ENCODE data around the gene PERP. TPM values are rescaled to one million over a fixed set of nuclear protein-coding genes. Genes with fewer than 3 reads are reported as not detected.

The PERP gene
- total and polyA plus RNA-seq, 2 donors (not counting 1 experiment from before 2014, with no cell fraction given), result 0.22 to 0.30 TPM

DNA sequence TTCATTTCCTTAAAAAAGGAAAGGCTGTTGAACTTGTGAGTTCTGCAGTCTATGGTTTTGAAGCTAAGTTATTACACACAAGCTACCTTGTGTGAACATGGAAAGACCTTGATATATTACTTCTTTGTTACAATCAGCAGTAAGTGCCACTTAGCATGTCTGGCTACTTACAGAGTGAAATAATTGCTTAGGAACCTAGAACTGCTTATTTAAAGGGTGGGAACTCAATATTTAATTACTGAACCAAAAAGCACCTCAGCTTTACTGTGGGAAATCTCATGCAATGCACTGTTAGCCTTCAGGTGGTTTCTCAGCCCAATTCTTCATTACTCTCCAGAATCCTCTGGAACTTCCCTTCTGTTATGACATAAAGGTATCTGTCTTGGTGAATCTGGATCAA lies 17.9 kb downstream of the PERP start:
- CTCF ChIA-PET, result no interaction called here
- no peak overlapping the region for H3K4me3 Mint-ChIP-seq
- Histone ChIP-seq H3K79me2 (ENCODE audit: control insufficient read depth, insufficient read depth, low read length) (no peaks in the 10 kb centered on the region), H3K27me3 (replicated peaks in 1 of 4; ENCODE audit: control extremely low read depth in 1 of 4, control insufficient read depth in 3 of 4, insufficient read depth in 4 of 4, low read length in 3 of 4) (peaks cover 0 to 5% (median 3%) of the 10 kb centered on the region in 4 experiments), H4K20me1 (ENCODE audit: control insufficient read depth, insufficient read depth, low read length, poor library complexity, severe bottlenecking) (no peaks in the 10 kb centered on the region), H3K4me2 (replicated peaks; ENCODE audit: low read depth, low read length, poor library complexity, severe bottlenecking) (no peak overlapping the region), H3K9me3 (ENCODE audit: control extremely low read depth in 1 of 3, control insufficient read depth in 2 of 3, insufficient read depth in 1 of 3, low read length in 2 of 3) (no peaks in the 10 kb centered on the region), H3K4me3 (ENCODE audit: control extremely low read depth in 1 of 5, extremely low read depth in 1 of 5, insufficient read depth in 1 of 5, low read depth in 2 of 5, low read length in 4 of 5) (no peak overlapping the region), H3K9ac (ENCODE audit: low read length) (no peak overlapping the region), H3K27ac (ENCODE audit: low read length in 2 of 2) (no peak overlapping the region), H2AFZ (ENCODE audit: insufficient read depth, low read depth, low read length, poor library complexity, severe bottlenecking) (no peak overlapping the region), H3K36me3 (replicated peaks in 1 of 2; ENCODE audit: control extremely low read depth in 1 of 2, control insufficient read depth in 1 of 2, extremely low read depth in 1 of 2, insufficient read depth in 2 of 2, low read length in 1 of 2) (no peaks in the 10 kb centered on the region), H3K4me1 (ENCODE audit: control insufficient read depth in 2 of 2, insufficient read depth in 2 of 2, low read length in 2 of 2) (no peaks in the 10 kb centered on the region)
- H3K9me3 Mint-ChIP-seq (ENCODE audit: insufficient read depth), result no peaks in the 10 kb centered on the region
- H3K4me1 Mint-ChIP-seq, result no peaks in the 10 kb centered on the region
- ATAC-seq (ENCODE audit: low read depth), result no peak
- H3K27ac Mint-ChIP-seq, result no peak overlapping the region
- no peak for DNase-seq
- peaks cover 23% of the 10 kb centered on the region for H3K27me3 Mint-ChIP-seq
- TF ChIP-seq EZH2 (IDR thresholded peaks at IDR 0.05; ENCODE audit: borderline replicate concordance, insufficient read depth, low read depth, low read length, poor library complexity, severe bottlenecking), result no peak
- TF ChIP-seq, protein P1, sequence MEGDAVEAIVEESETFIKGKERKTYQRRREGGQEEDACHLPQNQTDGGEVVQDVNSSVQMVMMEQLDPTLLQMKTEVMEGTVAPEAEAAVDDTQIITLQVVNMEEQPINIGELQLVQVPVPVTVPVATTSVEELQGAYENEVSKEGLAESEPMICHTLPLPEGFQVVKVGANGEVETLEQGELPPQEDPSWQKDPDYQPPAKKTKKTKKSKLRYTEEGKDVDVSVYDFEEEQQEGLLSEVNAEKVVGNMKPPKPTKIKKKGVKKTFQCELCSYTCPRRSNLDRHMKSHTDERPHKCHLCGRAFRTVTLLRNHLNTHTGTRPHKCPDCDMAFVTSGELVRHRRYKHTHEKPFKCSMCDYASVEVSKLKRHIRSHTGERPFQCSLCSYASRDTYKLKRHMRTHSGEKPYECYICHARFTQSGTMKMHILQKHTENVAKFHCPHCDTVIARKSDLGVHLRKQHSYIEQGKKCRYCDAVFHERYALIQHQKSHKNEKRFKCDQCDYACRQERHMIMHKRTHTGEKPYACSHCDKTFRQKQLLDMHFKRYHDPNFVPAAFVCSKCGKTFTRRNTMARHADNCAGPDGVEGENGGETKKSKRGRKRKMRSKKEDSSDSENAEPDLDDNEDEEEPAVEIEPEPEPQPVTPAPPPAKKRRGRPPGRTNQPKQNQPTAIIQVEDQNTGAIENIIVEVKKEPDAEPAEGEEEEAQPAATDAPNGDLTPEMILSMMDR (IDR thresholded peaks at IDR 0.05), result no peak
- intact Hi-C loops (cut with micrococcal nuclease), result no loop called here
- POLR2A ChIA-PET, result no interaction called here

DNA sequence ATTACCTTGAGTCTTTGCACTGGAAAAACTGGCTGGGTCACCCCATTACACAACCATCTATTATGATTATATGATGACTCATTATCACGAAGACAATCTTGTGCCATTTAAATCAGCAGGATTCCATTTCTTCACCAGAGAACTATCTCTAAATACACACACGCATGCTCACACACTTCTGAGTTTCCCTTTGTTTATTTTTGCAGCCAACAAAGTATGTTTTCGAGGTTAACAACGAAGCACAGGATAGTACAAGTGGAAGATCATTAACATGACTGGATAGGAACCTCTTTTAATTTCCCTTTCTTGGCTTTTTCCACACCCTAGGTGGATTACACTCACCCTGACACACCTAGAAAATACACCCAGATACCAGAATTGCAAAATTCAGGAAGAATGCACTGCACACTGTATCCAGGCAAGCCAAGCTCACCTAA lies 18.9 kb downstream of the PERP start:
- no peaks in the 10 kb centered on the region for H3K4me1 Mint-ChIP-seq
- H3K4me3 Mint-ChIP-seq, result no peak overlapping the region
- POLR2A ChIA-PET, result no interaction called here
- H3K9me3 ChIP-seq (ENCODE audit: control extremely low read depth in 1 of 3, control insufficient read depth in 2 of 3, insufficient read depth in 1 of 3, low read length in 2 of 3), result no peaks in the 10 kb centered on the region
- 85% methylated on average over 2 of the region's 4 CpGs for WGBS (ENCODE audit: insufficient coverage)
- H3K27ac ChIP-seq (ENCODE audit: low read length in 2 of 2), result no peak overlapping the region
- intact Hi-C loops (cut with micrococcal nuclease), result no loop called here
- no peak overlapping the region for H2AFZ ChIP-seq (ENCODE audit: insufficient read depth, low read depth, low read length, poor library complexity, severe bottlenecking)
- no peak overlapping the region for H3K27ac Mint-ChIP-seq
- no peaks in the 10 kb centered on the region for H4K20me1 ChIP-seq (ENCODE audit: control insufficient read depth, insufficient read depth, low read length, poor library complexity, severe bottlenecking)
- H3K4me3 ChIP-seq (ENCODE audit: control extremely low read depth in 1 of 5, extremely low read depth in 1 of 5, insufficient read depth in 1 of 5, low read depth in 2 of 5, low read length in 4 of 5), result no peak overlapping the region
- TF ChIP-seq, protein P1 (IDR thresholded peaks at IDR 0.05), result no peak
- TF ChIP-seq EZH2 (IDR thresholded peaks at IDR 0.05; ENCODE audit: borderline replicate concordance, insufficient read depth, low read depth, low read length, poor library complexity, severe bottlenecking), result no peak
- CTCF ChIA-PET, result no interaction called here
- no peaks in the 10 kb centered on the region for H3K36me3 ChIP-seq (replicated peaks in 1 of 2; ENCODE audit: control extremely low read depth in 1 of 2, control insufficient read depth in 1 of 2, extremely low read depth in 1 of 2, insufficient read depth in 2 of 2, low read length in 1 of 2)
- no peaks in the 10 kb centered on the region for H3K9me3 Mint-ChIP-seq (ENCODE audit: insufficient read depth)
- H3K27me3 Mint-ChIP-seq, result peaks cover 25% of the 10 kb centered on the region
- no peaks in the 10 kb centered on the region for H3K79me2 ChIP-seq (ENCODE audit: control insufficient read depth, insufficient read depth, low read length)
- no peak overlapping the region for H3K9ac ChIP-seq (ENCODE audit: low read length)
- ATAC-seq (ENCODE audit: low read depth), result no peak
- no peaks in the 10 kb centered on the region for H3K4me1 ChIP-seq (ENCODE audit: control insufficient read depth in 2 of 2, insufficient read depth in 2 of 2, low read length in 2 of 2)
- H3K27me3 ChIP-seq (replicated peaks in 1 of 4; ENCODE audit: control extremely low read depth in 1 of 4, control insufficient read depth in 3 of 4, insufficient read depth in 4 of 4, low read length in 3 of 4), result peaks cover 0 to 7% (median 3%) of the 10 kb centered on the region in 4 experiments
- DNase-seq, result no peak
- H3K4me2 ChIP-seq (replicated peaks; ENCODE audit: low read depth, low read length, poor library complexity, severe bottlenecking), result no peak overlapping the region
